COLO668 (cell line): ENCODE results near the gene KLF3.
A peak's percentile ranks its signal among the peaks of the same experiment; 100 is the strongest.

Experiments
- DNase-seq: peaks from one replicate; lab custom pipeline; 2025; ENCODE audit not compliant: unreplicated experiment; lab: John Stamatoyannopoulos, UW

The KLF3 gene

DNA sequence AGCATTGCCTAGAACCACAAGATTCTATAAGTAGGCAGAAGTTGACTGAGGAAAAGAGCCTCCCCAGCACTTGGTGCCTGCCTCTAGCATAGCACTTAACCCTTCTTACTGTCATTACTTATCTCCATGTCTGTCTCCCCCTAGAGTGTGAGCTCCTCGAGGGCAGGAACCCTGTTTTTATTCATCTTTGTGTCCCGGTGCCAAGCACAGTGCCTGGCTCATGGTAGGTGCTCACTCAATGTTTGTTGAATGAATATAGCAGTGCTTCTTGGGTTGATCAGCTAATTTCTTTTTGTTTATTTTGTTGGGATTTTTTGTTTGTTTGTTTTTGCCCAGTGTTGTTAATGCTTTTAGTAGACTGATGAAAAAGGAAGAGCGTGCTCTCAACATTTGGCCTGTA lies 30.3 kb downstream of the KLF3 start:
- DNase-seq, result no peak

DNA sequence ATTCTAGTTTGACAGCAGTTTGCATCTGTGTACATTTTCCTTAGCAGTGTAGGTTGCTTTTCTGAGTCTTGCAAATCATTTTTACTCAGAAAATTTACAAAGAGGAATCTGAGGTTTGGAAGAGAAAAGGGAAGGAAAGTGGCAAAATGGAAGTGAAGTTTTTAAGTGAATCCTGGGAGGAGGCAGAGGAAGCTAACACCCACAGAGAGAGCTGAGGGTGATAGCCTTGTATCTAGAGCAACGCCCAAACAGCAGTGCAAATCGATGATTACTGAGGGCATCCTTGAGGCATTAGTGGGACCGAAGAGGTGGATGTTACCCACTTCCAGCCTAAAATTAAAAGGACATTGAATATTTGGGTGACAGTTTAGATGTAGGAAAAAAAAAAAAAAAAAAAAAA lies 31.8 kb downstream of the KLF3 start:
- no peak for DNase-seq

DNA sequence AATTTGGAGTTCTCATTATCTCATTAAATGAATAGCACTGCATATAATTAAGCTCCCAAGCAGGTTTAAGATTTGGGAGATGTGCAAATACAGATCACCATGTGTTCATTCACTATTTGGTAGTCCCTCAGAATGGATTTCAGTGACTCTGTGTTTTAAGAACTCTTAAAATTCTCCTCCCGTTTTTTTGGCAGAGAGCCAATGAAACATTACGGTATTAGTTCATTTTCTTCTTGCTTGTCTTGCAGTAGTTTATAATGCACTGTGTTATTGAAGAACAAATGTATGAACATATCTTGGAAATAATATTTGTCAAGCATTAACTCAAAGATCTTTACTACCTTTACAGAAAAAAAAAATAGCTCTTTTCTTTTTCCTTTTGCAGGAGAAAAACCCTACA lies 32.7 kb downstream of the KLF3 start:
- no peak for DNase-seq

GRCh38 chr4:38698176-38698575 lies 34.2 kb downstream of the KLF3 start:
- DNase-seq, result no peak

GRCh38 chr4:38699112-38699511 lies 35.1 kb downstream of the KLF3 start:
- DNase-seq, result no peak

- no peak for DNase-seq
Observed at GRCh38 chr4:38703635-38704034, 39.6 kb downstream of the KLF3 start.

- no peak for DNase-seq
Observed at GRCh38 chr4:38704622-38705154, 40.7 kb downstream of the KLF3 start.

GRCh38 chr4:38706301-38706700 lies 42.3 kb downstream of the KLF3 start:
- no peak for DNase-seq

DNA sequence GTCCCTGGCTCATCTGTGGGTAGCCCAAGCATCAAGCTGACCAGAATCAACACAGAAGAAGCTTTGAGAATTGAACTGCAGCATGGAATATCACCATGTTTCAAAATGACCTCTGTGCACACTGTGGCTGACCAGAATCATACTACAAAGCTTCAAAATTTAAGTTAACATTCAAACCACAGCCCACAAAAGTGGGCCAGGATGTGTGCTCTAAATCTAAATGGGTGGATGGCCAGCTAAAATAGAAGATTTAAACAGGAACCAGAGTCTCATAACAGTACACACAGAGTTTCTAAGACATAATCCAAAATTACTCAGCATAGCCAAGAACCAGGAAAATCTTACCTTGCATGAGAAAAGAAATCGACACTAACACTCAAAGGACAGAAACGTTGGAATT lies 46.1 kb downstream of the KLF3 start:
- DNase-seq, result no peak

GRCh38 chr4:38711066-38711465 lies 47.1 kb downstream of the KLF3 start:
- DNase-seq, result peak; percentile 14

- no peak for DNase-seq
Observed at GRCh38 chr4:38715050-38715449, 51.1 kb downstream of the KLF3 start.

- DNase-seq, result no peak
Observed at GRCh38 chr4:38716256-38716655, 52.3 kb downstream of the KLF3 start.

DNA sequence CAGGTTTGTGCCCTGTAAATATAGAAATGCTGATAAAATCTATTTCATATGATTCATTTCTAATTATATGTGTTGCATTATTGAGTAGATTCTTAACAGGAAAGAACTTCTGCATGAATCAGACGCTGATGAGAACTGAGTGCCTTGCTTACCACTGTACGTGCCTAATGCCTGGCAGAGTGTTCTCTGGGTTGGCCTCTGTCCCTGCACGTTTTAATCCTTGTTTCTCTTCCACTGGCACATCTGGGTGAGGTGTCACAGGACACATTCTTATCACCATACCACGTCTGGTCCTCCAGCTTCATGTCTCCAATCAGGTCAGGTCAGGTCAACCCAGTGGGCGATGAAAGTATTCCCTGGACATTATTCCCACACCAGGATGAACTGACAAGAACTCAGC lies 53.6 kb downstream of the KLF3 start:
- no peak for DNase-seq

- no peak for DNase-seq
Observed at GRCh38 chr4:38723114-38723513, 59.1 kb downstream of the KLF3 start.

DNA sequence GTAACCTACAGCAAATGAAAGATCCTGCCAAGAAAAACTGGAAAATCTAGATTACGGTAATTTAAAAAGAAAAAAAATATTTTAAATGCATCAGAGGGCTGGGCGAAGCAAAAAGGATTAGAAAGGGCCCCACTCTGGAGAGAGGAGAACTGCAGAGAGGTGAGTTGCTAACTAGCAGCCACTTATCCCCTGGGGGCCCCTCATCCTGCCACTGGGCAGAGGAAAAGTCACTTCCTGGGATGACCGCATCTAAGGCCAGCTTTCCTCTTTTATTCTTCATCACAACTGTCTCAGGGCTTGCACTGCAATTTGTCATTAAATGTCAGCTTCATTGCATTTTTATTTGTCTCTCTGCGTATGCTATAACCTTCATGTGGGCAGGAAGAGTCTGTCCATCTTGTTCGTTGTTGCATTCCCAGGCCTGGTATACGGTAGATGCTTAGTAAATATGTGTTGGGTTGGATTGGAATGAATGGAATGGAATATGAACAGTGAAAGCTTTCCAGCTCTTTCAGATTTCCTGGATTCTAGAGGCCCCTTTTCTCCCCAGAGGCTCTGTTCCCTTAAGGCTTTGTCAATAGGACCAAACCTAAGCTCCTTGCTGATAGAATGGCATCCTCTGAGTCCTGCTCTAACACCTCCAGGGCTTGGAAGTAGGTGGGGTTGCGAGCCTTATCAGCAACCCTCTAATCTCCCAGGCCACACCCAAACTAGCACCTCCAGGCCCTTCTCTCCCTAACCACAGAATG lies 59.9 kb downstream of the KLF3 start:
- DNase-seq, result no peak

DNA sequence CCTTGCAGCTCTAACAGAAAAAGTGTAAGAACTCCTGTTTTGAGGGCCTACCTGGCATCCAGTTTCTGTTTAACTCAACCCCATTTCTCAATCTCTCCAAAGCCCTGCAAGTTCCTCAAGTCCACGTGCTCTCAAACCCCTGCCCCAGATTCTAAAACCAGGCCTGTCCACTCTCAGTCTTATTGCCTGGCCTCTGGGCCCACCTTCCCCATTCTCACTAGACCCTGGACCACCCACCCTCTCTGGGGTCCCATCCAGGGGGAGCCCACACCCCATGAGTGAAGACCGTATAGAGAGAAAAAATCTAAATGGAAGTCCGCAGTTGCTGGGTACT lies 60.4 kb downstream of the KLF3 start:
- no peak for DNase-seq

DNA sequence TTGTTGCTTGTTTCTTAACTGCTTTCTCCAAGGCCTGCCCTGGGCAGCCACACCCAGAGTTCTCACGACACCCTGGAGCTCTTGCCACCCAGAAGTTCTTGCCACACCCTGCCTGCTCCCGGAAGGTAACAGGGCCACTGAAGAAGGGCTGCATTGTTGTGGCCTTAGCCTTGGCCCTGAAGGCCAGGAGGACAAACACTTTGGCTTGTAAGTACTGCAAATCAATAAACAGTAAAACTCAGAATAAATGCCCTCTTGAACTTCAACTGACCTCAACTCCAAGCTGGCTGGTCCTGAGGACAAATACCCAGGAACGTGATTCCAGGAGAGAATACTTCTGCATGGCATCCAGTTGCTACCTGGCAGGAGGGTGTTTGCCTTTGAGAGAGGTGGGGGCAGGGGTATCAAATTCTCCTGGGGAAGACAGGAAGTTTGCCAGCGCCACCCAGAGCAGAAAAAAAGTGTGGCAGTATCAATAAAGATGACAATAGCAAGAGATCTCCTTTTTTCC lies 64.7 kb downstream of the KLF3 start:
- peak; percentile 51 for DNase-seq

GRCh38 chr4:38730493-38730829 lies 66.5 kb downstream of the KLF3 start:
- DNase-seq, result no peak

DNA sequence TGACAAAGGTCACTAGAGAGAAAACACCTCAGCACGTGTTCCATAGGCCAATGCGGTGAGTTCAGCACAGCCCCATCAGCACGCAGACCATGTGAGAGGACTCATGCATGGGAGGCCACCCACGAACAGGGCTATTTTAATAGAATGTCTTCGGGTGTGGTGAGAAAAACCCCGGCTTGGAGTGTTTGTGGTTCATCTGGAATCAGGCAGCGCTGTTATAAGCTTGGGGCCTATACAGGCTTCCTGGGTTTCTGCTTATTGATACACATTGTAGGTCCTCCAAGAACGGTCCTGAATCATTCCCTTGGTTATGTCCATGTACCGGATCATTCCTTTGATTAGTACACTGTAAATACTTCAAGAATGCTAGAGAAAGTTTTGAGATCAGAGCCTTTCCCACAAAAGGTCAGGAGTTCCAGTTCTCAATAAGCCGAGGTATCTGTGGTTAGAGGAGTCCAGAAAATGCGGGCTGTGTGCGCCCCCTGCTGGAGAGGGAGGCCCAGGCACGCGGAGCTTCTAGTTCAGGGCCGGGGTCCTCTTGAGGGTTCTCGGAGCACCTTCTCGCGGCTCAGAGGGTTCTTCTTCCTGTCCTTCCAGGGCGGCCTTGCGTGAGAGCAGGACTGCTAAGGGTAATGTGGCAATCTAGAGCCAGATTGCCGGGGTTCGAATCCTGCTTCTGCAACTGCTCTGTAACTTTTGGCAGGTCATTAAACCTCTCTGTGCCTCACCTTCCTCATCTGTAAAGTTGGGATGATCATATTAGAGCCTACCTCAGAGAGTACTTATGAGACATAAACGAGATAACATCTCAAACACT lies 67.0 kb downstream of the KLF3 start:
- DNase-seq, result peak; percentile 77

- no peak for DNase-seq
Observed at GRCh38 chr4:38733663-38734062, 69.7 kb downstream of the KLF3 start.

- no peak for DNase-seq
Observed at GRCh38 chr4:38734446-38734845, 70.4 kb downstream of the KLF3 start.

- no peak for DNase-seq
Observed at GRCh38 chr4:38734911-38735310, 70.9 kb downstream of the KLF3 start.
